HCT116 (cell line): ENCODE data around the gene RAET1E. TPM values are rescaled to one million over a fixed set of nuclear protein-coding genes. Genes with fewer than 3 reads are reported as not detected.
A peak's percentile ranks its signal among the peaks of the same experiment; 100 is the strongest.

Experiments used
- ATAC-seq: fragments of 200-7000 bp; cut with Tn5 transposase; 2 replicates; pipeline ENCODE4 v1.9.1; 2020; ENCODE audit warnings: mild to moderate bottlenecking, moderate library complexity
- BruUV-seq: library from RNA; stranded (reverse); fragments of 400-500 nt; replicated peaks from 2 replicates; lab custom pipeline; 2021; lab: Mats Ljungman, UMichigan
- CTCF ChIA-PET: fragments of 300-600 bp; sonication (Branson Sonifier 250); formaldehyde crosslinking; loops from one replicate; lab custom pipeline; 2021; ENCODE audit warnings: antibody characterized with exemption; lab: Charles Lee
- POLR2A ChIA-PET: fragments of 300-600, 350-600 bp; sonication (Branson Sonifier 250); formaldehyde crosslinking; loops from one replicate; lab custom pipeline; 2021; ENCODE audit warnings: antibody characterized with exemption; lab: Charles Lee
- RAD21 ChIA-PET, 2 experiments: fragments of 300-600 bp; sonication (Branson Sonifier 250); formaldehyde crosslinking; loops; one replicate each; lab custom pipeline; 2023; ENCODE audit warnings: low total read pairs in 2 of 2; ENCODE audit not compliant: uncharacterized antibody in 2 of 2, unreplicated experiment in 2 of 2, low non-redundant PET in 1 of 2; lab: Charles Lee
- DNase-seq: peaks from one replicate; pipeline ENCODE4 v3.0.0-alpha.2; 2010; ENCODE audit warnings: low read depth, low spot score
- H2AFZ ChIP-seq: fragments of 200-600 bp; shearing (Covaris generic), sonication (generic); 2 replicates; pipeline ENCODE4 v1.6.1; 2017; ENCODE audit warnings: low read depth, mixed run types, mixed read lengths, antibody characterized with exemption, low read length; ENCODE audit not compliant: poor library complexity, severe bottlenecking
- H3K27ac ChIP-seq: 2 replicates; pipeline ENCODE4 v1.5.1; 2012; ENCODE audit warnings: low read depth, low read length
- H3K27me3 ChIP-seq: fragments of 200-600 bp; sonication (generic); 2 replicates; pipeline ENCODE4 v1.6.1; 2016; ENCODE audit warnings: mixed run types, low read length, mixed read lengths; ENCODE audit not compliant: insufficient read depth
- H3K36me3 ChIP-seq, 2 experiments: fragments of 200-500 bp in 1 of 2; fragments of 200-600 bp in 1 of 2; sonication (Bioruptor generic) in 1 of 2; sonication (generic) in 1 of 2; 2 replicates each; pipeline versions ENCODE4 v1.5.1 to v1.6.1; 2014 to 2016; ENCODE audit warnings: low read length in 2 of 2, inconsistent platforms in 1 of 2, mixed read lengths in 1 of 2, mixed run types in 1 of 2; ENCODE audit not compliant: insufficient read depth in 2 of 2, control insufficient read depth in 1 of 2
- H3K4me1 ChIP-seq, 2 experiments: fragments of 200-600 bp in 1 of 2; sonication (generic) in 1 of 2; 2 replicates each; pipeline versions ENCODE4 v1.5.1 to v1.6.1; 2012 to 2017; ENCODE audit warnings: low read length in 2 of 2, inconsistent platforms in 1 of 2, mild to moderate bottlenecking in 1 of 2, mixed read lengths in 1 of 2, mixed run types in 1 of 2, moderate library complexity in 1 of 2; ENCODE audit not compliant: insufficient read depth in 2 of 2, control insufficient read depth in 1 of 2
- H3K4me2 ChIP-seq: fragments of 200-600 bp; sonication (generic); 2 replicates; pipeline ENCODE4 v1.6.1; 2017; ENCODE audit warnings: mixed run types, low read length, mixed read lengths
- H3K4me3 ChIP-seq, 2 experiments: fragments of 200-600 bp in 1 of 2; sonication (generic) in 1 of 2; replicated peaks in 1 of 2; 2 replicates each; pipeline ENCODE4 v1.5.1; 2011 to 2016; ENCODE audit warnings: low read length in 2 of 2, control low read depth in 1 of 2, low read depth in 1 of 2, mild to moderate bottlenecking in 1 of 2, mixed read lengths in 1 of 2, mixed run types in 1 of 2
- H3K79me2 ChIP-seq: fragments of 200-600 bp; sonication (generic); 2 replicates; pipeline ENCODE4 v1.6.1; 2017; ENCODE audit warnings: mild to moderate bottlenecking, mixed run types, low read length, moderate library complexity, mixed read lengths; ENCODE audit not compliant: insufficient read depth
- H3K9ac ChIP-seq: fragments of 200-600 bp; sonication (generic); 2 replicates; pipeline ENCODE4 v1.6.1; 2016; ENCODE audit warnings: low read length, mixed read lengths
- H3K9me2 ChIP-seq: fragments of 200-600 bp; sonication (generic), shearing (Covaris generic); 2 replicates; pipeline ENCODE4 v1.6.1; 2017; ENCODE audit warnings: mixed run types, mild to moderate bottlenecking, moderate library complexity; ENCODE audit not compliant: insufficient read depth
- H3K9me3 ChIP-seq, 2 experiments: fragments of 200-500 bp in 1 of 2; fragments of 200-600 bp in 1 of 2; sonication (Bioruptor generic) in 1 of 2; sonication (generic) in 1 of 2; 2 replicates each; pipeline ENCODE4 v1.6.1; 2014 to 2017; ENCODE audit warnings: low read length in 2 of 2, mixed read lengths in 2 of 2, inconsistent platforms in 1 of 2, low read depth in 1 of 2, mild to moderate bottlenecking in 1 of 2, mixed run types in 1 of 2, moderate library complexity in 1 of 2; ENCODE audit not compliant: control insufficient read depth in 1 of 2, insufficient read depth in 1 of 2
- H4K20me1 ChIP-seq: fragments of 200-600 bp; sonication (generic), shearing (Covaris generic); 2 replicates; pipeline ENCODE4 v1.6.1; 2017; ENCODE audit warnings: mixed run types, mild to moderate bottlenecking, moderate library complexity; ENCODE audit not compliant: insufficient read depth
- ATF3 ChIP-seq: IDR thresholded peaks from 2 replicates; pipeline ENCODE4 v1.6.1; 2012
- CBX3 ChIP-seq: IDR thresholded peaks from 2 replicates; pipeline ENCODE4 v1.6.1; 2012; ENCODE audit warnings: low read depth
- CEBPB ChIP-seq: IDR thresholded peaks from 2 replicates; pipeline ENCODE4 v1.6.1; 2012; ENCODE audit warnings: low read depth
- CTCF ChIP-seq, 3 experiments: fragments of 200-600 bp in 1 of 3; sonication (generic) in 1 of 3; IDR thresholded peaks in 2 of 3; conservative IDR thresholded peaks in 1 of 3; 2 replicates each; pipeline ENCODE4 v1.5.1; 2012 to 2017; ENCODE audit warnings: low read depth in 2 of 3, low read length in 2 of 3, antibody characterized with exemption in 1 of 3, borderline replicate concordance in 1 of 3, control low read depth in 1 of 3, mild to moderate bottlenecking in 1 of 3, mixed read lengths in 1 of 3, mixed run types in 1 of 3, moderate library complexity in 1 of 3; ENCODE audit not compliant: insufficient read depth in 1 of 3
- EGR1 ChIP-seq: IDR thresholded peaks from 2 replicates; pipeline ENCODE4 v1.6.1; 2012; ENCODE audit warnings: low read depth
- ELF1 ChIP-seq: IDR thresholded peaks from 2 replicates; pipeline ENCODE4 v1.6.1; 2012; ENCODE audit warnings: low read depth, borderline replicate concordance
- EZH2phosphoT487 ChIP-seq: fragments of 200-600 bp; IDR thresholded peaks from 2 replicates; pipeline ENCODE4 v1.6.1; 2018; ENCODE audit warnings: antibody characterized with exemption, borderline replicate concordance
- FOSL1 ChIP-seq: IDR thresholded peaks from 2 replicates; pipeline ENCODE4 v1.6.1; 2012; ENCODE audit warnings: low read depth
- JUND ChIP-seq: IDR thresholded peaks from 2 replicates; pipeline ENCODE4 v1.6.1; 2012
- MAX ChIP-seq: IDR thresholded peaks from 2 replicates; pipeline ENCODE4 v1.6.1; 2012
- POLR2A ChIP-seq: IDR thresholded peaks from 2 replicates; pipeline ENCODE4 v1.7.0; 2011; ENCODE audit warnings: borderline replicate concordance; ENCODE audit not compliant: insufficient read depth, insufficient read length; ENCODE audit errors: extremely low read depth
- POLR2AphosphoS5 ChIP-seq: IDR thresholded peaks from 2 replicates; pipeline ENCODE4 v1.6.1; 2011; ENCODE audit warnings: mild to moderate bottlenecking, low read depth, low read length, moderate library complexity
- RAD21 ChIP-seq: IDR thresholded peaks from 2 replicates; pipeline ENCODE4 v1.6.1; 2012; ENCODE audit warnings: low read depth, mild to moderate bottlenecking
- REST ChIP-seq: IDR thresholded peaks from 2 replicates; pipeline ENCODE4 v1.6.1; 2012; ENCODE audit warnings: low read depth
- SIN3A ChIP-seq: IDR thresholded peaks from 2 replicates; pipeline ENCODE4 v1.6.1; 2012; ENCODE audit warnings: low read depth
- SP1 ChIP-seq: IDR thresholded peaks from 2 replicates; pipeline ENCODE4 v1.6.1; 2012; ENCODE audit warnings: low read depth
- SRF ChIP-seq: IDR thresholded peaks from 2 replicates; pipeline ENCODE4 v1.6.1; 2012; ENCODE audit warnings: low read depth
- TCF7L2 ChIP-seq: IDR thresholded peaks from 2 replicates; pipeline ENCODE4 v1.7.0; 2011; ENCODE audit warnings: borderline replicate concordance, inconsistent platforms; ENCODE audit not compliant: insufficient read depth, insufficient read length; ENCODE audit errors: extremely low read depth
- YY1 ChIP-seq: IDR thresholded peaks from 2 replicates; pipeline ENCODE4 v1.6.1; 2011; ENCODE audit warnings: low read length, low read depth, moderate library complexity, mild to moderate bottlenecking; ENCODE audit not compliant: insufficient replicate concordance; ENCODE audit errors: extremely low read depth
- ZNF274 ChIP-seq: fragments of 200-500 bp; sonication (Bioruptor generic); IDR thresholded peaks from 2 replicates; pipeline ENCODE4 v1.6.1; 2014; ENCODE audit warnings: mild to moderate bottlenecking, low read depth, low read length, inconsistent platforms
- intact Hi-C: fragments of 100-400 bp; cut with micrococcal nuclease; formaldehyde crosslinking; loops from 2 replicates; pipeline ENCODE4 v1.10.0; 2022
- total RNA-seq: library from RNA; stranded (reverse); gene quantifications from one replicate; pipeline ENCODE4 v1.2.1, GENCODE V29; 2021; ENCODE audit not compliant: unreplicated experiment

Gene RAET1E
- total RNA-seq, 1 experiment from 2014 or later: 3.9 TPM

GRCh38 chr6:149855040-149855654 lies 42.8 kb downstream of the RAET1E start:
- POLR2A ChIA-PET: no interaction called here
- no peaks in the 10 kb centered on the region for H3K36me3 ChIP-seq
- H3K9ac ChIP-seq: peak overlapping the region; percentile 38
- ATAC-seq (peak; percentile 78), DNase-seq (peak; percentile 71)
- CTCF ChIA-PET: no interaction called here
- peak overlapping the region; percentile 74 for H3K4me2 ChIP-seq
- H4K20me1 ChIP-seq: no peaks in the 10 kb centered on the region
- H3K9me3 ChIP-seq: no peaks in the 10 kb centered on the region
- peaks cover 38 to 43% of the 10 kb centered on the region in 2 experiments for H3K4me1 ChIP-seq
- no TSS peak for BruUV-seq
- RAD21 ChIA-PET: no interaction called here
- H3K27ac ChIP-seq: peak overlapping the region; percentile 68
- intact Hi-C loops: no loop called here
- peak overlapping the region in 1 of 2 experiments; percentile 40; a peak in 2 of 4 replicates for H3K4me3 ChIP-seq
- peaks cover 3% of the 10 kb centered on the region; the same call in 1 of the 2 replicates for H3K79me2 ChIP-seq
- H2AFZ ChIP-seq: no peak overlapping the region
- H3K9me2 ChIP-seq: no peaks in the 10 kb centered on the region
- H3K27me3 ChIP-seq: no peaks in the 10 kb centered on the region
- TF ChIP-seq JUND (peak; percentile 54), CEBPB (no peak; the same call in 1 of the 2 replicates), YY1 (no peak), CTCF (IDR thresholded peaks at IDR 0.05 in 2 of 3, conservative IDR thresholded peaks at IDR 0.05 in 1 of 3; ENCODE audit: borderline replicate concordance in 1 of 3, insufficient read depth in 1 of 3, low read depth in 2 of 3, low read length in 2 of 3) (no peak), SIN3A (peak; percentile 66; the same call in 1 of the 2 replicates), RAD21 (no peak), SRF (no peak), ELF1 (no peak), REST (no peak), FOSL1 (peak; percentile 67), MAX (peak; percentile 57), POLR2A (no peak), EGR1 (no peak), ZNF274 (no peak), CBX3 (peak; percentile 47; the same call in 1 of the 2 replicates), TCF7L2 (no peak), ATF3 (no peak), EZH2phosphoT487 (no peak), SP1 (peak; percentile 82), POLR2AphosphoS5 (no peak)
